Measurements from ENCODE around the gene RSBN1L.
"Not testable (repeated sequence)": the region's sequence is repeated elsewhere in the genome, so short reads cannot be mapped to it uniquely, and the experiment has no call there.

Gene RSBN1L

GRCh38 chr7:77696057-77696642 lies at the start of gene RSBN1L:
TSS of gene RSBN1L (plus strand) at chr7:77696459. CDS start at chr7:77696470, 11 bp downstream.
- DNase-seq, result peak; percentile 98

- DNase-seq, result no peak
Measured at GRCh38 chr7:77648742-77649338, 47.4 kb upstream of the RSBN1L start.

- DNase-seq, result no peak
Measured at GRCh38 chr7:77649716-77650349, 46.4 kb upstream of the RSBN1L start.

- peak in 1 of 2 donors; percentile 41 for DNase-seq
Measured at GRCh38 chr7:77651575-77652162, 44.6 kb upstream of the RSBN1L start.

- DNase-seq, result not testable (repeated sequence)
Measured at GRCh38 chr7:77652826-77653225, 43.4 kb upstream of the RSBN1L start.

GRCh38 chr7:77653572-77653971 lies 42.7 kb upstream of the RSBN1L start:
- DNase-seq, result no peak

- no peak for DNase-seq
Measured at GRCh38 chr7:77655356-77655755, 40.9 kb upstream of the RSBN1L start.

GRCh38 chr7:77655836-77656455 lies 40.3 kb upstream of the RSBN1L start:
- no peak for DNase-seq

GRCh38 chr7:77657427-77658224 lies 38.6 kb upstream of the RSBN1L start:
- no peak for DNase-seq

GRCh38 chr7:77658928-77659327 lies 37.3 kb upstream of the RSBN1L start:
- no peak for DNase-seq

- DNase-seq, result no peak
Measured at GRCh38 chr7:77661816-77662215, 34.4 kb upstream of the RSBN1L start.

GRCh38 chr7:77662869-77663268 lies 33.4 kb upstream of the RSBN1L start:
- no peak for DNase-seq

GRCh38 chr7:77664715-77665114 lies 31.5 kb upstream of the RSBN1L start:
- no peak for DNase-seq

- no peak for DNase-seq
Measured at GRCh38 chr7:77665161-77665560, 31.1 kb upstream of the RSBN1L start.

GRCh38 chr7:77667459-77668086 lies 28.7 kb upstream of the RSBN1L start:
- DNase-seq, result no peak

GRCh38 chr7:77674878-77675277 lies 21.4 kb upstream of the RSBN1L start:
- no peak for DNase-seq

- DNase-seq, result no peak
Measured at GRCh38 chr7:77679608-77680007, 16.7 kb upstream of the RSBN1L start.

- DNase-seq, result no peak
Measured at GRCh38 chr7:77680266-77680665, 16.0 kb upstream of the RSBN1L start.

GRCh38 chr7:77684030-77684429 lies 12.2 kb upstream of the RSBN1L start:
- no peak for DNase-seq

GRCh38 chr7:77685233-77685632 lies 11.0 kb upstream of the RSBN1L start:
- no peak for DNase-seq

GRCh38 chr7:77687100-77687746 lies 9.0 kb upstream of the RSBN1L start:
- DNase-seq, result no peak

GRCh38 chr7:77687747-77688144 lies 8.5 kb upstream of the RSBN1L start:
- peak in 1 of 2 donors; percentile 20 for DNase-seq
